WI38 (cell line): ENCODE measurements around the gene HTATSF1.

Experiments used
- H3K4me3 ChIP-seq: 2 replicates; pipeline ENCODE4 v1.5.1; 2011; ENCODE audit warnings: low read depth, mild to moderate bottlenecking, control low read depth, low read length
- TF ChIP-seq, protein P1 (sequence below): IDR thresholded peaks from 2 replicates; pipeline ENCODE4 v1.5.1; 2012; ENCODE audit warnings: low read depth, mild to moderate bottlenecking, control low read depth, low read length

Gene HTATSF1

DNA sequence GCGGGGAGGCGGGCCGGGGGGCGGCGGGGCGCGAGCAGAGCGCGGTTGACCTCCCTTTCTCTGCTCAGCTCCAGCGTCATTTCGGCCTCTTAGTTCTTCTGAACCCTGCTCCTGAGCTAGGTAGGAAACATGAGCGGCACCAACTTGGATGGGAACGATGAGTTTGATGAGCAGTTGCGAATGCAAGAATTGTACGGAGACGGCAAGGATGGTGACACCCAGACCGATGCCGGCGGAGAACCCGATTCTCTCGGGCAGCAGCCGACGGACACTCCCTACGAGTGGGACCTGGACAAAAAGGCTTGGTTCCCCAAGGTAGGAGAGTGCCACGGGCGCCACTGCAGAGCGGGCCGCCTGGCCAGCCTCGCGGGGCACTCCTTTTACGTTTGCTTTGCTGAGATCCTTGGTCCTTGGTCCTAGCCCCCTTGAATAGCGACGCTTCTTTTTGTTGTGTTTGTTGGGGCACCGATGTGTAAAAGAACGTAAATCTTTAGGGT lies at the start of gene HTATSF1:
TSS of gene HTATSF1 (plus strand) at position 37 of the 497 bp plus-strand sequence. CDS start at position 130, 93 bp downstream.
- peak within 1 kb of the TSS; percentile 72 for H3K4me3 ChIP-seq
- TF ChIP-seq, protein P1, sequence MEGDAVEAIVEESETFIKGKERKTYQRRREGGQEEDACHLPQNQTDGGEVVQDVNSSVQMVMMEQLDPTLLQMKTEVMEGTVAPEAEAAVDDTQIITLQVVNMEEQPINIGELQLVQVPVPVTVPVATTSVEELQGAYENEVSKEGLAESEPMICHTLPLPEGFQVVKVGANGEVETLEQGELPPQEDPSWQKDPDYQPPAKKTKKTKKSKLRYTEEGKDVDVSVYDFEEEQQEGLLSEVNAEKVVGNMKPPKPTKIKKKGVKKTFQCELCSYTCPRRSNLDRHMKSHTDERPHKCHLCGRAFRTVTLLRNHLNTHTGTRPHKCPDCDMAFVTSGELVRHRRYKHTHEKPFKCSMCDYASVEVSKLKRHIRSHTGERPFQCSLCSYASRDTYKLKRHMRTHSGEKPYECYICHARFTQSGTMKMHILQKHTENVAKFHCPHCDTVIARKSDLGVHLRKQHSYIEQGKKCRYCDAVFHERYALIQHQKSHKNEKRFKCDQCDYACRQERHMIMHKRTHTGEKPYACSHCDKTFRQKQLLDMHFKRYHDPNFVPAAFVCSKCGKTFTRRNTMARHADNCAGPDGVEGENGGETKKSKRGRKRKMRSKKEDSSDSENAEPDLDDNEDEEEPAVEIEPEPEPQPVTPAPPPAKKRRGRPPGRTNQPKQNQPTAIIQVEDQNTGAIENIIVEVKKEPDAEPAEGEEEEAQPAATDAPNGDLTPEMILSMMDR = no peak

- TF ChIP-seq, protein P1 = no peak
- no peak overlapping the region for H3K4me3 ChIP-seq
Observed at GRCh38 chrX:136447968-136448367, 49.4 kb upstream of the HTATSF1 start.

- no peak overlapping the region for H3K4me3 ChIP-seq
Observed at GRCh38 chrX:136450050-136450830, 47.2 kb upstream of the HTATSF1 start.

GRCh38 chrX:136452614-136453013 lies 44.8 kb upstream of the HTATSF1 start:
- H3K4me3 ChIP-seq = no peak overlapping the region
- TF ChIP-seq, protein P1 = no peak

More at GRCh38 chrX:136450050-136450830, 47.2 kb upstream of the HTATSF1 start:
- TF ChIP-seq, protein P1 = no peak

DNA sequence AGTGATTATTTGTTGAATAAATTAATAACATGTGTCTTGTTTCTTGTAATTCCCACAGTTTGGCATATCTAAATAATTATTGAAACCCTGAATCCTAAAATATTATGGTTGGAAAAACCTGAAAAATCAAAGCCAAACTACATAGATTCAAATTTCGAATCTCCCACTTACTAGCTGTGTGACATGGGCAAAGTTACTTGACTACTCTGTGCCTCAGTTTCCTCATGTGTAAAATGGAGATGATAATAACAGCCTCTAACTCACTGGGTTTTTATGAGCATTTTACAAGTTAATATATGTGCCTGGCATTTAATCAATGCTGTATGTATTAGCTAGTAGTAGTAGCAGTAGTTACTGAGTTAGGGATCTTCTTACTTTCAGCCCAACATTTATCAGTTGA lies 44.3 kb upstream of the HTATSF1 start:
- TF ChIP-seq, protein P1 = no peak
- H3K4me3 ChIP-seq = no peak overlapping the region

DNA sequence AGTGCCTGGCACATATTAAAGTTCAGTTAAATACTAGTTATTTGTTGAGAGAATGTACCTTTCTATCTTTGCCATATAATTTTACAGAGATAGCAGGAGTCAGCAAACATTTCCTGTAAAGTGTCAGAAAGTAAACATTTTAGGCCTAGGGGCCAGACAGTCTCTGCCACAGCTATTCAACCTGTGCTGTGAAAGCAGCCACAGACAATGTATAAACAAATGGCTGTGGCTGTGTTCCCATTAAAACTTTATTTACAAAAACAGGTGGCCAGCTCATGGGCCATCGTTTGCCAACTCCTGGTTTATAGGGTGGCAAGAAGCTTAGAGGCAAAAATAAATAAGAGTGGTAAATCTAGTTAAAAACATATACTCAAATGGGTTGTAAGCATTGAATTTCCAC lies 43.6 kb upstream of the HTATSF1 start:
- TF ChIP-seq, protein P1 = no peak
- H3K4me3 ChIP-seq = no peak overlapping the region

- no peak overlapping the region for H3K4me3 ChIP-seq
- TF ChIP-seq, protein P1 = no peak
Observed at GRCh38 chrX:136456133-136456532, 41.3 kb upstream of the HTATSF1 start.
